Measurements from ENCODE around the gene BHLHA9.

The BHLHA9 gene

GRCh38 chr17:1255041-1255440 lies 15.2 kb upstream of the BHLHA9 start:
- Histone ChIP-seq H3K4me1 (ENCODE audit: control insufficient read depth, insufficient read depth, low read length) (peaks cover 5% of the 10 kb centered on the region; the same call in 1 of the 2 replicates), H3K27ac (ENCODE audit: low read depth, low read length) (no peak overlapping the region), H3K9me3 (ENCODE audit: control insufficient read depth, insufficient read depth, low read depth, low read length) (no peaks in the 10 kb centered on the region), H3K27me3 (ENCODE audit: control insufficient read depth, insufficient read depth, low read length) (peaks cover 20% of the 10 kb centered on the region), H3K9ac (ENCODE audit: low read length) (no peak overlapping the region), H3K4me3 (ENCODE audit: low read depth, low read length) (no peak overlapping the region), H3K36me3 (ENCODE audit: control insufficient read depth, insufficient read depth, low read length) (no peaks in the 10 kb centered on the region)

GRCh38 chr17:1256699-1257098 lies 13.5 kb upstream of the BHLHA9 start:
- Histone ChIP-seq H3K27ac (ENCODE audit: low read depth, low read length) (no peak overlapping the region), H3K4me3 (ENCODE audit: low read depth, low read length) (no peak overlapping the region), H3K9ac (ENCODE audit: low read length) (no peak overlapping the region), H3K9me3 (ENCODE audit: control insufficient read depth, insufficient read depth, low read depth, low read length) (no peaks in the 10 kb centered on the region), H3K27me3 (ENCODE audit: control insufficient read depth, insufficient read depth, low read length) (peaks cover 31% of the 10 kb centered on the region), H3K36me3 (ENCODE audit: control insufficient read depth, insufficient read depth, low read length) (no peaks in the 10 kb centered on the region), H3K4me1 (ENCODE audit: control insufficient read depth, insufficient read depth, low read length) (peaks cover 5% of the 10 kb centered on the region; the same call in 1 of the 2 replicates)

- no peaks in the 10 kb centered on the region for H3K9me3 ChIP-seq (ENCODE audit: control insufficient read depth, insufficient read depth, low read depth, low read length)
- no peaks in the 10 kb centered on the region for H3K36me3 ChIP-seq (ENCODE audit: control insufficient read depth, insufficient read depth, low read length)
- H3K4me1 ChIP-seq (ENCODE audit: control insufficient read depth, insufficient read depth, low read length) = peaks cover 4% of the 10 kb centered on the region; the same call in 1 of the 2 replicates
- H3K4me3 ChIP-seq (ENCODE audit: low read depth, low read length) = peak overlapping the region; percentile 57
- H3K27ac ChIP-seq (ENCODE audit: low read depth, low read length) = no peak overlapping the region
- peaks cover 34% of the 10 kb centered on the region for H3K27me3 ChIP-seq (ENCODE audit: control insufficient read depth, insufficient read depth, low read length)
- no peak overlapping the region for H3K9ac ChIP-seq (ENCODE audit: low read length)
Observed at GRCh38 chr17:1260086-1260769, 10.0 kb upstream of the BHLHA9 start.

- Histone ChIP-seq H3K9ac (ENCODE audit: low read length) (no peak overlapping the region), H3K4me1 (ENCODE audit: control insufficient read depth, insufficient read depth, low read length) (no peaks in the 10 kb centered on the region), H3K9me3 (ENCODE audit: control insufficient read depth, insufficient read depth, low read depth, low read length) (no peaks in the 10 kb centered on the region), H3K36me3 (ENCODE audit: control insufficient read depth, insufficient read depth, low read length) (no peaks in the 10 kb centered on the region), H3K27ac (ENCODE audit: low read depth, low read length) (no peak overlapping the region), H3K4me3 (ENCODE audit: low read depth, low read length) (0 out of 2 replicates have a peak overlapping the region, but pooled peaks have one; percentile 57), H3K27me3 (ENCODE audit: control insufficient read depth, insufficient read depth, low read length) (peaks cover 29% of the 10 kb centered on the region)
Observed at GRCh38 chr17:1260770-1261161, 9.5 kb upstream of the BHLHA9 start.

- H3K27me3 ChIP-seq (ENCODE audit: control insufficient read depth, insufficient read depth, low read length) = peaks cover 24% of the 10 kb centered on the region
- H3K36me3 ChIP-seq (ENCODE audit: control insufficient read depth, insufficient read depth, low read length) = no peaks in the 10 kb centered on the region
- no peak overlapping the region for H3K9ac ChIP-seq (ENCODE audit: low read length)
- H3K9me3 ChIP-seq (ENCODE audit: control insufficient read depth, insufficient read depth, low read depth, low read length) = no peaks in the 10 kb centered on the region
- H3K4me3 ChIP-seq (ENCODE audit: low read depth, low read length) = no peak overlapping the region
- H3K27ac ChIP-seq (ENCODE audit: low read depth, low read length) = no peak overlapping the region
- peaks cover 4% of the 10 kb centered on the region for H3K4me1 ChIP-seq (ENCODE audit: control insufficient read depth, insufficient read depth, low read length)
Observed at GRCh38 chr17:1264196-1264595, 6.0 kb upstream of the BHLHA9 start.

GRCh38 chr17:1267471-1267943 lies 2.7 kb upstream of the BHLHA9 start:
- Histone ChIP-seq H3K4me1 (ENCODE audit: control insufficient read depth, insufficient read depth, low read length) (peaks cover 4% of the 10 kb centered on the region), H3K27me3 (ENCODE audit: control insufficient read depth, insufficient read depth, low read length) (no peaks in the 10 kb centered on the region; the same call in 1 of the 2 replicates), H3K9ac (ENCODE audit: low read length) (peak overlapping the region; percentile 79), H3K36me3 (ENCODE audit: control insufficient read depth, insufficient read depth, low read length) (no peaks in the 10 kb centered on the region), H3K27ac (ENCODE audit: low read depth, low read length) (no peak overlapping the region), H3K4me3 (ENCODE audit: low read depth, low read length) (peak overlapping the region; percentile 90), H3K9me3 (ENCODE audit: control insufficient read depth, insufficient read depth, low read depth, low read length) (no peaks in the 10 kb centered on the region)

- H3K27ac ChIP-seq (ENCODE audit: low read depth, low read length) = no peak overlapping the region
- H3K9me3 ChIP-seq (ENCODE audit: control insufficient read depth, insufficient read depth, low read depth, low read length) = no peaks in the 10 kb centered on the region
- H3K4me1 ChIP-seq (ENCODE audit: control insufficient read depth, insufficient read depth, low read length) = peaks cover 4% of the 10 kb centered on the region
- H3K4me3 ChIP-seq (ENCODE audit: low read depth, low read length) = no peak overlapping the region
- H3K27me3 ChIP-seq (ENCODE audit: control insufficient read depth, insufficient read depth, low read length) = no peaks in the 10 kb centered on the region; the same call in 1 of the 2 replicates
- no peak overlapping the region for H3K9ac ChIP-seq (ENCODE audit: low read length)
- no peaks in the 10 kb centered on the region for H3K36me3 ChIP-seq (ENCODE audit: control insufficient read depth, insufficient read depth, low read length)
Observed at GRCh38 chr17:1271030-1271423, 783 bp downstream of the BHLHA9 start.

GRCh38 chr17:1271441-1271840 lies 1.2 kb downstream of the BHLHA9 start:
- Histone ChIP-seq H3K9me3 (ENCODE audit: control insufficient read depth, insufficient read depth, low read depth, low read length) (no peaks in the 10 kb centered on the region), H3K9ac (ENCODE audit: low read length) (no peak overlapping the region), H3K27me3 (ENCODE audit: control insufficient read depth, insufficient read depth, low read length) (no peaks in the 10 kb centered on the region; the same call in 1 of the 2 replicates), H3K36me3 (ENCODE audit: control insufficient read depth, insufficient read depth, low read length) (no peaks in the 10 kb centered on the region), H3K27ac (ENCODE audit: low read depth, low read length) (no peak overlapping the region), H3K4me1 (ENCODE audit: control insufficient read depth, insufficient read depth, low read length) (peaks cover 4% of the 10 kb centered on the region), H3K4me3 (ENCODE audit: low read depth, low read length) (no peak overlapping the region)

GRCh38 chr17:1272701-1273100 lies 2.5 kb downstream of the BHLHA9 start:
- Histone ChIP-seq H3K36me3 (ENCODE audit: control insufficient read depth, insufficient read depth, low read length) (no peaks in the 10 kb centered on the region), H3K9ac (ENCODE audit: low read length) (no peak overlapping the region), H3K9me3 (ENCODE audit: control insufficient read depth, insufficient read depth, low read depth, low read length) (no peaks in the 10 kb centered on the region), H3K27ac (ENCODE audit: low read depth, low read length) (no peak overlapping the region), H3K4me3 (ENCODE audit: low read depth, low read length) (no peak overlapping the region), H3K27me3 (ENCODE audit: control insufficient read depth, insufficient read depth, low read length) (no peaks in the 10 kb centered on the region; the same call in 1 of the 2 replicates), H3K4me1 (ENCODE audit: control insufficient read depth, insufficient read depth, low read length) (no peaks in the 10 kb centered on the region; the same call in 1 of the 2 replicates)

- no peak overlapping the region for H3K27ac ChIP-seq (ENCODE audit: low read depth, low read length)
- H3K9ac ChIP-seq (ENCODE audit: low read length) = no peak overlapping the region
- H3K4me1 ChIP-seq (ENCODE audit: control insufficient read depth, insufficient read depth, low read length) = no peaks in the 10 kb centered on the region; the same call in 1 of the 2 replicates
- H3K4me3 ChIP-seq (ENCODE audit: low read depth, low read length) = no peak overlapping the region
- no peaks in the 10 kb centered on the region; the same call in 1 of the 2 replicates for H3K27me3 ChIP-seq (ENCODE audit: control insufficient read depth, insufficient read depth, low read length)
- no peaks in the 10 kb centered on the region for H3K36me3 ChIP-seq (ENCODE audit: control insufficient read depth, insufficient read depth, low read length)
- H3K9me3 ChIP-seq (ENCODE audit: control insufficient read depth, insufficient read depth, low read depth, low read length) = no peaks in the 10 kb centered on the region
Observed at GRCh38 chr17:1273492-1274244, 3.4 kb downstream of the BHLHA9 start.

GRCh38 chr17:1274245-1274608 lies 4.0 kb downstream of the BHLHA9 start:
- Histone ChIP-seq H3K4me1 (ENCODE audit: control insufficient read depth, insufficient read depth, low read length) (no peaks in the 10 kb centered on the region; the same call in 1 of the 2 replicates), H3K27me3 (ENCODE audit: control insufficient read depth, insufficient read depth, low read length) (no peaks in the 10 kb centered on the region; the same call in 1 of the 2 replicates), H3K36me3 (ENCODE audit: control insufficient read depth, insufficient read depth, low read length) (no peaks in the 10 kb centered on the region), H3K9me3 (ENCODE audit: control insufficient read depth, insufficient read depth, low read depth, low read length) (no peaks in the 10 kb centered on the region), H3K9ac (ENCODE audit: low read length) (no peak overlapping the region), H3K27ac (ENCODE audit: low read depth, low read length) (no peak overlapping the region), H3K4me3 (ENCODE audit: low read depth, low read length) (no peak overlapping the region)

All from HUES6 (cell line).